Smooth muscle cell (in vitro differentiated cells): Measurements from ENCODE around the gene RHEX. TPM values are rescaled to one million over a fixed set of nuclear protein-coding genes. Genes with fewer than 3 reads are reported as not detected.
"Not testable (repeated sequence)": the region's sequence is repeated elsewhere in the genome, so short reads cannot be mapped to it uniquely, and the experiment has no call there.

Experiments used
- DNase-seq: peaks from one replicate; lab custom pipeline; 2025; ENCODE audit not compliant: unreplicated experiment; lab: John Stamatoyannopoulos, UW
- H2AFZ ChIP-seq: fragments of 200-600 bp; sonication (generic); 2 replicates; pipeline ENCODE4 v1.6.0; 2016; ENCODE audit warnings: antibody characterized with exemption, low read depth, mild to moderate bottlenecking
- H3F3A ChIP-seq: fragments of 200-600 bp; sonication (generic); 2 replicates; pipeline ENCODE4 v1.6.0; 2017; ENCODE audit warnings: antibody characterized with exemption, low read depth
- H3K27ac ChIP-seq: fragments of 200-600 bp; sonication (generic); 2 replicates; pipeline ENCODE4 v1.5.1; 2016; ENCODE audit warnings: low read depth, mild to moderate bottlenecking
- H3K27me3 ChIP-seq: fragments of 200-600 bp; sonication (generic); 2 replicates; pipeline ENCODE4 v1.6.1; 2016; ENCODE audit warnings: low read depth, mild to moderate bottlenecking
- H3K36me3 ChIP-seq: fragments of 200-600 bp; sonication (generic); 2 replicates; pipeline ENCODE4 v1.5.1; 2016; ENCODE audit warnings: low read depth
- H3K4me1 ChIP-seq: fragments of 200-600 bp; sonication (generic); 2 replicates; pipeline ENCODE4 v1.5.1; 2016; ENCODE audit warnings: low read depth
- H3K4me2 ChIP-seq: fragments of 200-600 bp; sonication (generic); 2 replicates; pipeline ENCODE4 v1.6.0; 2016; ENCODE audit warnings: mild to moderate bottlenecking
- H3K4me3 ChIP-seq: fragments of 200-600 bp; sonication (generic); 2 replicates; pipeline ENCODE4 v1.5.1; 2016; ENCODE audit warnings: mild to moderate bottlenecking
- H3K79me2 ChIP-seq: fragments of 200-600 bp; sonication (generic); 2 replicates; pipeline ENCODE4 v1.6.0; 2016; ENCODE audit warnings: low read depth, mild to moderate bottlenecking
- H3K9ac ChIP-seq: fragments of 200-600 bp; sonication (generic); 2 replicates; pipeline ENCODE4 v1.6.0; 2016; ENCODE audit warnings: low read depth
- H3K9me3 ChIP-seq: fragments of 200-600 bp; sonication (generic); replicated peaks from 2 replicates; pipeline ENCODE4 v1.5.1; 2016; ENCODE audit warnings: low read depth
- H4K20me1 ChIP-seq: fragments of 200-600 bp; sonication (generic); 2 replicates; pipeline ENCODE4 v1.6.0; 2016; ENCODE audit warnings: low read depth
- WGBS: methylation state at CpG from one replicate; pipeline ENCODE4 v1.1.7; 2016; ENCODE audit warnings: low lambda C conversion rate; 5-methylcytosine and 5-hydroxymethylcytosine counted together
- polyA plus RNA-seq: library from polyadenylated mRNA; unstranded; fragments of >200 nt; fragmentation: Nextera tagmentation; extraction: Ambion mirVana; gene quantifications from 2 replicates; pipeline ENCODE4 v1.2.1, GENCODE V29; 2016
- total RNA-seq: library from RNA; depleted of rRNA; stranded (reverse); fragments of >200 nt; gene quantifications from 2 replicates; pipeline ENCODE4 v1.2.3, GENCODE V29; 2014
- TF ChIP-seq, protein P1 (sequence below): fragments of 200-600 bp; sonication (generic); IDR thresholded peaks from 2 replicates; pipeline ENCODE4 v1.5.1; 2017; ENCODE audit warnings: borderline replicate concordance, mild to moderate bottlenecking, antibody characterized with exemption; ENCODE audit not compliant: insufficient read depth, poor library complexity, severe bottlenecking

The RHEX gene
- total and polyA plus RNA-seq, 2 experiments from 2014 or later: not detected

DNA sequence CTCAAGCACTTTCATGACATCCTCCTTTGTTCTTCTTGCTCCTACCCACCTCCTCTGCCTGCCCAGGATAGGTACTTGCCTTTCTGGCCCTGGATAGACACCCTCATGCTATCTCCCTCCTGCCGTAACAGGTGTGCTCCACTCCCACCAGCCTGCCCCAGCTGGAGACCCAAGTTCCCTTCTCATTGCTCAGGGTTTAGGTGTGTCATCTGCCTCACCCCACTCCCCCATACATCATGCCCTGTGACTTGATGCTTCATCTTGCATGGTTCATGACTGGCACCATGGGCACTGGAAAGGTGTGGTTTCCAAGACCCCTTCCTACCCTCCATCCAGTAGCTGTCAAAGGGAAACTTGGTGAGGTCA is 5.9 kb downstream of the RHEX start:
- H3K9me3 ChIP-seq: no peaks in the 10 kb centered on the region
- H2AFZ ChIP-seq: no peak overlapping the region
- H3K9ac ChIP-seq: no peak overlapping the region
- H3K36me3 ChIP-seq: no peaks in the 10 kb centered on the region
- H3F3A ChIP-seq: no peaks in the 10 kb centered on the region
- no peaks in the 10 kb centered on the region for H3K79me2 ChIP-seq
- DNase-seq: no peak
- H3K4me2 ChIP-seq: no peak overlapping the region
- no peak overlapping the region for H3K4me3 ChIP-seq
- no peaks in the 10 kb centered on the region for H4K20me1 ChIP-seq
- TF ChIP-seq, protein P1, sequence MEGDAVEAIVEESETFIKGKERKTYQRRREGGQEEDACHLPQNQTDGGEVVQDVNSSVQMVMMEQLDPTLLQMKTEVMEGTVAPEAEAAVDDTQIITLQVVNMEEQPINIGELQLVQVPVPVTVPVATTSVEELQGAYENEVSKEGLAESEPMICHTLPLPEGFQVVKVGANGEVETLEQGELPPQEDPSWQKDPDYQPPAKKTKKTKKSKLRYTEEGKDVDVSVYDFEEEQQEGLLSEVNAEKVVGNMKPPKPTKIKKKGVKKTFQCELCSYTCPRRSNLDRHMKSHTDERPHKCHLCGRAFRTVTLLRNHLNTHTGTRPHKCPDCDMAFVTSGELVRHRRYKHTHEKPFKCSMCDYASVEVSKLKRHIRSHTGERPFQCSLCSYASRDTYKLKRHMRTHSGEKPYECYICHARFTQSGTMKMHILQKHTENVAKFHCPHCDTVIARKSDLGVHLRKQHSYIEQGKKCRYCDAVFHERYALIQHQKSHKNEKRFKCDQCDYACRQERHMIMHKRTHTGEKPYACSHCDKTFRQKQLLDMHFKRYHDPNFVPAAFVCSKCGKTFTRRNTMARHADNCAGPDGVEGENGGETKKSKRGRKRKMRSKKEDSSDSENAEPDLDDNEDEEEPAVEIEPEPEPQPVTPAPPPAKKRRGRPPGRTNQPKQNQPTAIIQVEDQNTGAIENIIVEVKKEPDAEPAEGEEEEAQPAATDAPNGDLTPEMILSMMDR: no peak
- WGBS: 100% methylated on average over 1 of the region's 1 CpG
- H3K27ac ChIP-seq: no peak overlapping the region
- H3K27me3 ChIP-seq: no peaks in the 10 kb centered on the region
- no peaks in the 10 kb centered on the region for H3K4me1 ChIP-seq

DNA sequence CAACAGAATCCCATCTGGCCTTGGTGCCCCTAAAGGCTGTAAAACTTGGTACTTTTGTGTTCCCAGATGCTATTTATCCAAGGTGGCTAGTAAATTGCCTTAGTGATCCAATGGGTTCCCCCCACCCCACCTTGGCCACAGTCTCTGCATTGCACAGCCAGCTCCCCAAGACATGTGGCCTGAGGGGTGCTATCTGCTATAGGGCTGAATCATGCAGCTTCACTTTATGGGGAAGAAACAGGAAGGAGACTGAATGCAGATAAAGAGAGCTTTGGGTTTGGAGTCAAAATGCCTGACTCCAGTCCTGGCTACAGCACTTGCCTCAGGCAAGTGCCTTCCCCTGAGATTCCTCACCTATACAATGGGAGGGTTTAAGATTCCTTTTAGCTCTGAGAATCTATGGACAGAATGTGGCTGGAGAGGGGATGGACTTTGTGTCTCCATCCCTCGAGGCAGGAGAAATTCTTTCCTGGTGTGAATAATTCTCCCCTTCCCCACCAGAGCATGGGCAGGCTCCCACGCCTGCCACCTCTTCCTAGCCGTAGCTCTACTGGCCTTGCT is 6.5 kb downstream of the RHEX start:
- Histone ChIP-seq H3F3A (no peaks in the 10 kb centered on the region), H3K9ac (no peak overlapping the region), H3K4me3 (no peak overlapping the region), H3K9me3 (no peaks in the 10 kb centered on the region), H3K4me2 (no peak overlapping the region), H3K27ac (no peak overlapping the region), H3K36me3 (no peaks in the 10 kb centered on the region), H3K27me3 (no peaks in the 10 kb centered on the region), H3K79me2 (no peaks in the 10 kb centered on the region), H2AFZ (no peak overlapping the region), H4K20me1 (no peaks in the 10 kb centered on the region), H3K4me1 (no peaks in the 10 kb centered on the region)
- 65% methylated on average over 3 of the region's 3 CpGs for WGBS
- DNase-seq: no peak
- TF ChIP-seq, protein P1: no peak

DNA sequence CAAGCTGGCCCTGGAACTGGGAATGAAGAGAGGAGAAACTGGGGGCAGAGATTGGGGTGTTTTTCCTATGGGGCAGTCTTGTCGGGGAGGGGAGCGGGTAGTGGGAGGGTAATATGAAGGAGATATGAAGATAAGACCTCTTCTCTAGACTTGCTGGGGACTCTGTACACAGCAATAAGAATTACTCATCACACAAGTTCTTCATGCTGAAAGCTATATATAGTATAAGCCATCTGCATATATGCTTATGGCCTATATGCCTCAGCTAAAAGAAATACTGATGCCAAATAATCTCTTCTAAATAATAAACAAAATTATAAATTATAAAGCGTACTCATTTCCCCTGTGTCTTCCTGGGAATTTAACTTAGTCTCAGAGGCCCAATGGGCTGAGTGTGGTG is 7.9 kb downstream of the RHEX start:
- WGBS: 96% methylated on average over 3 of the region's 3 CpGs

DNA sequence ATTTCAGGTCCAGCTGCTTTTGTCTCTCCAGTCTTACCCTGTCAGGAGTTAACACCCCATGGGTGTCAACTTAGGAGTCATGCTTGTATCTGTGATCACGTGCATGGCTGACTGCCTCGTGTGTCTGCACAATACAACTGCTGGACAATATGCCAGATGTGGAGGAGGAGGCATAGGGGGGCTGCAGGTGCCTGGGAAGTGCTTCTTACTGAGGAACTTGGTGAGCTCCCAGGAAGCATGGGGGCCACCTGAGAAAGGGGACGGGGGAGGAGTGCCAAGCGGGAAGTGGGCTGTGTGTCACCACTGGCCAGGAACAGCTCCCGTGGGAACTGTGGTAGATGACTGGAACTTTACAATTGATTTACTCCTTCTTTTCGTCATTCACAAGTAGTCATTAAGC is 9.5 kb downstream of the RHEX start:
- Histone ChIP-seq H3K4me1 (no peaks in the 10 kb centered on the region), H3F3A (no peaks in the 10 kb centered on the region), H3K9ac (no peak overlapping the region), H3K9me3 (no peaks in the 10 kb centered on the region), H3K4me3 (no peak overlapping the region), H3K27me3 (no peaks in the 10 kb centered on the region), H3K36me3 (no peaks in the 10 kb centered on the region), H4K20me1 (no peaks in the 10 kb centered on the region), H3K79me2 (no peaks in the 10 kb centered on the region), H3K4me2 (no peak overlapping the region), H2AFZ (no peak overlapping the region), H3K27ac (no peak overlapping the region)
- TF ChIP-seq, protein P1: no peak
- DNase-seq: no peak
- 89% methylated on average over 6 of the region's 6 CpGs for WGBS

More for the DNA sequence above, 7.9 kb downstream of the RHEX start:
- Histone ChIP-seq H3K79me2 (no peaks in the 10 kb centered on the region), H3K4me1 (no peaks in the 10 kb centered on the region), H3K4me2 (no peak overlapping the region), H2AFZ (no peak overlapping the region), H3K4me3 (no peak overlapping the region), H3F3A (no peaks in the 10 kb centered on the region), H3K9me3 (no peaks in the 10 kb centered on the region), H3K27me3 (no peaks in the 10 kb centered on the region), H3K36me3 (no peaks in the 10 kb centered on the region), H3K9ac (no peak overlapping the region), H4K20me1 (no peaks in the 10 kb centered on the region), H3K27ac (no peak overlapping the region)
- TF ChIP-seq, protein P1: no peak
- no peak for DNase-seq

DNA sequence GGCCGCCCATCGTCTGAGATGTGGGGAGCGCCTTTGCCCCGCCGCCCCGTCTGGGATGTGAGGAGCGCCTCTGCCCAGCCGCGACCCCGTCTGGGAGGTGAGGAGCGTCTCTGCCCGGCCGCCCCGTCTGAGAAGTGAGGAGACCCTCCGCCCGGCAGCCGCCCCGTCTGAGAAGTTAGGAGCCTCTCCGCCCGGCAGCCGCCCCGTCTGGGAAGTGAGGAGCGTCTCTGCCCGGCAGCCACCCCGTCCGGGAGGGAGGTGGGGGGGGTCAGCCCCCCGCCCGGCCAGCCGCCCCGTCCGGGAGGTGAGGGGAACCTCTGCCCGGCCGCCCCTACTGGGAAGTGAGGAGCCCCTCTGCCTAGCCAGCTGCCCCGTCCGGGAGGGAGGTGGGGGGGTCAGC is 11.0 kb downstream of the RHEX start:
- not testable (repeated sequence) for H3F3A ChIP-seq, H3K4me1 ChIP-seq, H3K79me2 ChIP-seq, H3K9ac ChIP-seq, H3K27me3 ChIP-seq, H3K27ac ChIP-seq, H4K20me1 ChIP-seq, DNase-seq, H3K36me3 ChIP-seq, H2AFZ ChIP-seq, H3K4me3 ChIP-seq, H3K9me3 ChIP-seq, H3K4me2 ChIP-seq
- 96% methylated on average over 10 of the region's 35 CpGs for WGBS

DNA sequence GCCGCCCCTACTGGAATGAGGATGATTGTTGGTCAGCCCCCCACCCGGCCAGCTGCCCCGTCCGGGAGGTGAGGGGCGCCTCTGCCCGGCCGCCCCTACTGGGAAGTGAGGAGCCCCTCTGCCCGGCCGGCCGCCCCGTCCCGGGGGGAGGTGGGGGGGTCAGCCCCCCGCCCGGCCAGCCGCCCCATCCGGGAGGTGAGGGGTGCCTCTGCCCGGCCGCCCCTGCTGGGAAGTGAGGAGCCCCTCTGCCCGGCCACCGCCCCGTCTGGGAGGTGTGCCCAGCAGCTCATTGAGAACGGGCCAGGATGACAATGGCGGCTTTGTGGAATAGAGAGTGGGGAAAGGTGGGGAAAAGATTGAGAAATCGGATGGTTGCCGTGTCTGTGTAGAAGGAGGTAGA is 11.5 kb downstream of the RHEX start:
- H3K27ac ChIP-seq, H3K79me2 ChIP-seq, H3K4me3 ChIP-seq, H2AFZ ChIP-seq, H3K9ac ChIP-seq, H3F3A ChIP-seq, H4K20me1 ChIP-seq, H3K27me3 ChIP-seq, H3K4me1 ChIP-seq, H3K36me3 ChIP-seq, H3K9me3 ChIP-seq, DNase-seq, H3K4me2 ChIP-seq: not testable (repeated sequence)
- 96% methylated on average over 7 of the region's 25 CpGs for WGBS
